MCF 10A (cell line): ENCODE measurements around the gene KLHL28. TPM values are rescaled to one million over a fixed set of nuclear protein-coding genes. Genes with fewer than 3 reads are reported as not detected.

Experiments used
- BruUV-seq: library from RNA; stranded (reverse); fragments of 400-500 nt; replicated peaks from 2 replicates; lab custom pipeline; 2021; lab: Mats Ljungman, UMichigan
- CTCF ChIA-PET: fragments of 300-600 bp; sonication (Branson Sonifier 250); formaldehyde crosslinking; extraction: SDS; loops from one replicate; lab custom pipeline; 2021; ENCODE audit warnings: antibody characterized with exemption, inconsistent platforms; lab: Yijun Ruan, JAX
- POLR2A ChIA-PET: fragments of 300-600, 350-650 bp; sonication (Branson Sonifier 250); formaldehyde crosslinking; extraction: SDS; loops from one replicate; lab custom pipeline; 2020; ENCODE audit warnings: antibody characterized with exemption, inconsistent platforms; lab: Yijun Ruan, JAX
- DNase-seq: peaks from one replicate; pipeline ENCODE4 v3.0.0-alpha.2; 2018; ENCODE audit not compliant: unreplicated experiment
- H3K27ac Mint-ChIP-seq: one replicate; pipeline ENCODE4 v1.8.0; 2022; ENCODE audit warnings: mild to moderate bottlenecking, low read depth, mixed read lengths; ENCODE audit not compliant: unreplicated experiment
- H3K27me3 Mint-ChIP-seq: one replicate; pipeline ENCODE4 v1.8.0; 2022; ENCODE audit warnings: mixed read lengths; ENCODE audit not compliant: insufficient read depth, unreplicated experiment
- H3K36me3 Mint-ChIP-seq: one replicate; pipeline ENCODE4 v1.8.0; 2022; ENCODE audit warnings: mild to moderate bottlenecking, moderate library complexity, mixed read lengths; ENCODE audit not compliant: insufficient read depth, unreplicated experiment
- H3K4me1 Mint-ChIP-seq: one replicate; pipeline ENCODE4 v1.8.0; 2022; ENCODE audit warnings: mixed read lengths; ENCODE audit not compliant: insufficient read depth, unreplicated experiment
- H3K4me3 Mint-ChIP-seq: one replicate; pipeline ENCODE4 v1.8.0; 2022; ENCODE audit warnings: mild to moderate bottlenecking, moderate library complexity, mixed read lengths; ENCODE audit not compliant: unreplicated experiment
- H3K9me3 Mint-ChIP-seq: one replicate; pipeline ENCODE4 v1.8.0; 2022; ENCODE audit warnings: mixed read lengths; ENCODE audit not compliant: unreplicated experiment
- intact Hi-C: fragments of 100-400 bp; cut with micrococcal nuclease; formaldehyde crosslinking; loops from 2 replicates; pipeline ENCODE4 v1.14.1; 2022
- total RNA-seq: library from RNA; stranded (reverse); gene quantifications from 2 replicates; pipeline ENCODE4 v1.2.3, GENCODE V29; 2022
- TF ChIP-seq, protein P1 (sequence below): fragments of 200-600 bp; IDR thresholded peaks from one replicate; pipeline ENCODE4 v1.8.0; 2022; ENCODE audit warnings: antibody characterized with exemption, mild to moderate bottlenecking; ENCODE audit not compliant: unreplicated experiment

Gene KLHL28
- total RNA-seq, 1 experiment from 2014 or later: 11.2 TPM

DNA sequence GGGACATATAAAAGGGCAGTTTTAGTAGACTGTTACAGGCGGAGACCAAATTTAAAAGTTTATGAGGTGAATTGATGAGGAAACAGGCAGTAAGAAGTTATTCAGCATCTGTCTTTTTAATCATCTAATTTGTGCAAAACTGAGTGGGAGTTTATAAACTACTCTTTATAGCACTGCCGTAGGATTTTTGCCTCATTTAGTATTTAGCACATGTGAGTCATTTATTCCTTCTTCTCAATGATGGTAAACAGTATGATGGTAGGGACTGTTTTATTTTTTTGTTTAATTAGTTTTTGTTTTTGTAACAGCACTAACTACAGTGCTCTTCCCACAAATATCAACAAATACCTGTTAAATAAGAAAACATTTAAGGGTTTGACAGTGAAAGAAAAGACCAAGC, 20.8 kb upstream of the KLHL28 start:
- ChIA-PET CTCF (no interaction called here), POLR2A (interaction anchor here (2.1 kb wide), 1 partner anchor 20 kb away, joined by 7 read pairs; the partner anchor contains the start of genes KLHL28 and TOGARAM1)
- no peak for DNase-seq
- H3K27me3 Mint-ChIP-seq: no peaks in the 10 kb centered on the region
- no peak overlapping the region for H3K4me3 Mint-ChIP-seq
- H3K9me3 Mint-ChIP-seq: no peaks in the 10 kb centered on the region
- peak overlapping the region; percentile 0 for H3K27ac Mint-ChIP-seq
- peaks cover 16% of the 10 kb centered on the region for H3K4me1 Mint-ChIP-seq
- TF ChIP-seq, protein P1, sequence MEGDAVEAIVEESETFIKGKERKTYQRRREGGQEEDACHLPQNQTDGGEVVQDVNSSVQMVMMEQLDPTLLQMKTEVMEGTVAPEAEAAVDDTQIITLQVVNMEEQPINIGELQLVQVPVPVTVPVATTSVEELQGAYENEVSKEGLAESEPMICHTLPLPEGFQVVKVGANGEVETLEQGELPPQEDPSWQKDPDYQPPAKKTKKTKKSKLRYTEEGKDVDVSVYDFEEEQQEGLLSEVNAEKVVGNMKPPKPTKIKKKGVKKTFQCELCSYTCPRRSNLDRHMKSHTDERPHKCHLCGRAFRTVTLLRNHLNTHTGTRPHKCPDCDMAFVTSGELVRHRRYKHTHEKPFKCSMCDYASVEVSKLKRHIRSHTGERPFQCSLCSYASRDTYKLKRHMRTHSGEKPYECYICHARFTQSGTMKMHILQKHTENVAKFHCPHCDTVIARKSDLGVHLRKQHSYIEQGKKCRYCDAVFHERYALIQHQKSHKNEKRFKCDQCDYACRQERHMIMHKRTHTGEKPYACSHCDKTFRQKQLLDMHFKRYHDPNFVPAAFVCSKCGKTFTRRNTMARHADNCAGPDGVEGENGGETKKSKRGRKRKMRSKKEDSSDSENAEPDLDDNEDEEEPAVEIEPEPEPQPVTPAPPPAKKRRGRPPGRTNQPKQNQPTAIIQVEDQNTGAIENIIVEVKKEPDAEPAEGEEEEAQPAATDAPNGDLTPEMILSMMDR: no peak
- H3K36me3 Mint-ChIP-seq: peaks cover 9% of the 10 kb centered on the region
- BruUV-seq: no TSS peak
- intact Hi-C loops: no loop called here

DNA sequence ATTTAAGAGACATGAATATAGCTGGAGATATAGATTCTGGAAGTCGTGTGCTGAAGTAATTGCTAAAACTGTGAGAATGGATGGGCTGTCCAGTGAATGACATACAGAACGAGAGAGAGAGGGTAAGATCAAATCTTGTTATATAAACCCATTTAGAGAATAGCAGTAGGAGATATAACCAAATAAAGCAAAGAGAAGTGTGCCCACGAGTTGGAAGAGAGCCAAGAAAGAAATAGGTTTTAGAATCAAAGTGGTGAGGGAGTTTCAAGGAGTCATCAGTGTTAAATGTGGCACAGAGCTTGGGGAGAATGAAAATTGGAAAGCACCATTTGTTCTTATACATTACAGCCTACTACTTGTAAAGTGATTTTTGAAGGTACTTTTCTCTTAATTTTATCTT, 19.5 kb upstream of the KLHL28 start:
- TF ChIP-seq, protein P1: no peak
- peaks cover 18% of the 10 kb centered on the region for H3K4me1 Mint-ChIP-seq
- BruUV-seq: no TSS peak
- ChIA-PET POLR2A (interaction anchor here (2.1 kb wide), 1 partner anchor 19 kb away, joined by 7 read pairs; the partner anchor contains the start of genes KLHL28 and TOGARAM1), CTCF (interaction anchor here (0.5 to 1.2 kb wide), 4 partner anchors 25 to 97 kb away, joined by 3 read pairs; no protein-coding TSS in a partner anchor)
- DNase-seq: no peak
- peaks cover 3% of the 10 kb centered on the region for H3K36me3 Mint-ChIP-seq
- no peak overlapping the region for H3K4me3 Mint-ChIP-seq
- intact Hi-C loops: no loop called here
- H3K27ac Mint-ChIP-seq: no peak overlapping the region
- H3K27me3 Mint-ChIP-seq: no peaks in the 10 kb centered on the region
- no peaks in the 10 kb centered on the region for H3K9me3 Mint-ChIP-seq

DNA sequence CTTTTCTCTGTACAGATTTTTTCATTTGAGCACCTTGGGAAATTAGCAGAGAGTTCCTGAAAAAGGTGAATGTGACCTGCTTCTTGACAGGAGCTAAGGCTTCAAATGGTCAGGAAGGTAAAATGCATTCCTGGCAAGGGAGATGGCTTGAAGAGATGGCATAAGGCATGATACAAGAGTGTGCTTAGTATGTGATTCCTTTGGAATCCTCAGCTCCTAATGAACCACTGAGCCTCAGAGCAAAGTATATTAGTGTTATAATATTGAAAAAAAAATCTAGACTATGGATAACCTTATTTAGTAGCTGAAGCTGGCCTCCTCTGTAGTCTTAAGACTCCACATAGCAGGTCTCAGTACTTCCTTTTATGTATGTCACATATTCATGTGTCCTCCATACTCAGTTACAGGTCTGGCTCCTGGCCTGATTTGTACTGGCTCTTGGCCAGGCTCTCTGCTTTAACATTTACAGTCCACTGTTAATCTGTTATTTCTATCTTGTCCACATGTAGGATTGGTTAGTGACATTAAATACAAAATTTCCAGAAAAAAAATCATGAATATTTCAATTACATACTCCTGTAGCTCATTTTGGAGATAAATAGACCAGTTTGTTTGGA, 18.1 kb upstream of the KLHL28 start:
- no peak for DNase-seq
- Mint-ChIP-seq H3K9me3 (no peaks in the 10 kb centered on the region), H3K4me3 (no peak overlapping the region), H3K4me1 (peaks cover 22% of the 10 kb centered on the region), H3K27ac (no peak overlapping the region), H3K27me3 (no peaks in the 10 kb centered on the region), H3K36me3 (no peaks in the 10 kb centered on the region)
- TF ChIP-seq, protein P1: no peak
- intact Hi-C loops: no loop called here
- CTCF ChIA-PET: interaction anchor here (0.5 to 1.4 kb wide), 6 partner anchors 11 to 289 kb away, joined by 3 to 7 read pairs (median 4); no protein-coding TSS in a partner anchor
- POLR2A ChIA-PET: interaction anchor here (1.0 to 1.4 kb wide), 2 partner anchors 10 to 17 kb away, joined by 3 read pairs; no protein-coding TSS in a partner anchor
- BruUV-seq: no TSS peak

DNA sequence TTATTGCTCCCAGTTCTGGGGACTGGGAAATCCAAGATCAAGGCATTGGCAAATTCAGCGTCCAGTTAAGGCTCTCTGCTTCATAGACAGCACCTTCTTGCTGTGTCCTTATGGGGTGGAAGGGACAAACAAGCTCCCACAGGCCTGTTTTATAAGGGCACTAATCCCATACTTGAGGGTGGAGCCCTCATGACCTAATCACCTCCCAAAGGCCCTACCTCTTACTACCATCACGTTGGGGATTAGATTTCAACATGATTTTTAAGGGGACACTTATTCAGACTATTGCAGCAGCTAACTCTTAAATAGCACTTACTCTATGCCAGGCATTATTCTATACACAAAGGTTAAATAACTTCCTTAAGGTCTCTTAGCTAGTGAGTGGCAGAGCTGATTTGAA, 17.5 kb upstream of the KLHL28 start:
- TF ChIP-seq, protein P1: no peak
- no peak for DNase-seq
- peaks cover 22% of the 10 kb centered on the region for H3K4me1 Mint-ChIP-seq
- no TSS peak for BruUV-seq
- CTCF ChIA-PET: interaction anchor here (0.7 to 1.4 kb wide), 6 partner anchors 12 to 290 kb away, joined by 3 to 7 read pairs (median 4); no protein-coding TSS in a partner anchor
- intact Hi-C loops: no loop called here
- H3K9me3 Mint-ChIP-seq: no peaks in the 10 kb centered on the region
- no peak overlapping the region for H3K4me3 Mint-ChIP-seq
- H3K27me3 Mint-ChIP-seq: no peaks in the 10 kb centered on the region
- H3K36me3 Mint-ChIP-seq: no peaks in the 10 kb centered on the region
- H3K27ac Mint-ChIP-seq: no peak overlapping the region
- POLR2A ChIA-PET: interaction anchor here (1.0 to 1.4 kb wide), 3 partner anchors 9 to 16 kb away, joined by 3 to 5 read pairs (median 3); no protein-coding TSS in a partner anchor
